ENCODE measurements around the gene PSMB7. TPM values are rescaled to one million over a fixed set of nuclear protein-coding genes. Genes with fewer than 3 reads are reported as not detected.

PSMB7 gene
- total RNA-seq, 1 donor from 2014 or later = 173 TPM

DNA sequence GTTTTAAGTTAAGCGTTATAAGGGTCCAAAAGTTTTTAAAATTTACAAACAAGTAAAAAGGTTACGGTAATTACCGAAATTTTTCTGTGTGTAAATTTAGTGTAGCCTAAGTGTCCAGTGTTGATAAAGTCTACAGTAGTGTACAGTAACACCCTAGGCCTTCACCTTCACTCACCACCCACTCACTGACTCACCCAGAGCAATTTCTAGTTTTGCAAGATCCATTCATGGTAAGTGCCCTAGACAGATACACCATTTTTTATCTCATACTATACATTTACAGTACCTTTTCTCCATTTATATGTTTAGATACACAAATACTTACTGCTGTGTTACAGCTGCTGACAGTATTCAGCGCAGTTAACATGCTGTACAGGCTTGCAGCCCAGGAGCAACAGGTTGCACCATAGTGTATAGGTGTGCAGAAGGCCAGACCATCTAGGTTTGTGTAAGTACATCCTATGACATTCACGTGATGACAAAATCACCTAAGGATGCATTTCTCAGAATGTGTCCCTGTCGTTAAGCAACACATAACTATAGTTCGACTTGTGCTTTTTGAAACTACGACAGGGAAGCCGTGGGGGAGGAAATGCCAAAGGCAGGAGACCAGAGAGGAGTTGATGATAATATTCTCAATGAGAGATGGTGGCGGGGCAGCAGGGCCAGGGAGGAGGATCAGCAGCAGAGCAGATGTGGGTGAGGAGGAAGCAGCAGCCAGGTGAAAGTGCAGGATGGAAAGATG is 48.6 kb downstream of the PSMB7 start:
- ATAC-seq = peak; percentile 32
- no peak for DNase-seq
- intact Hi-C loops (cut with micrococcal nuclease) = no loop called here

DNA sequence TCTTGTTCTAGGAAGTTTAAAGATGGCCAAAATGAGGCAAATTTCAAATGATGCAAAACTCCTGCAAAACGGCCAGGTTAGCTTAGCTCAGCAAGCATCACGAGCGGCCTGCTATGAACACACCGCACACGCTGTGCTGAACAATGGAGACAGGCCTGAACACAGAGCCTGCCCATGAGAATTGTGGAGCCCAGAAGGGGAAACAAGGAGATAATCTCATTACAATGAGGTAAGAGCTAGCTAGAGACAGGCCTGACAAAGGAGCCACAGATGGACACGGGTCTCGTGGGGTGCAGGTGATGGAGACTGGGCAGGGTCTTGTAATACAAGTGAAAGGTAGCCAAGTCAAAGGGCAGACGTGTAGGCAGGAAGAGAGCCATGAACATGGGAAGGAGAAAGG is 50.2 kb downstream of the PSMB7 start:
- ATAC-seq = no peak
- no peak for DNase-seq
- intact Hi-C loops (cut with micrococcal nuclease) = no loop called here

DNA sequence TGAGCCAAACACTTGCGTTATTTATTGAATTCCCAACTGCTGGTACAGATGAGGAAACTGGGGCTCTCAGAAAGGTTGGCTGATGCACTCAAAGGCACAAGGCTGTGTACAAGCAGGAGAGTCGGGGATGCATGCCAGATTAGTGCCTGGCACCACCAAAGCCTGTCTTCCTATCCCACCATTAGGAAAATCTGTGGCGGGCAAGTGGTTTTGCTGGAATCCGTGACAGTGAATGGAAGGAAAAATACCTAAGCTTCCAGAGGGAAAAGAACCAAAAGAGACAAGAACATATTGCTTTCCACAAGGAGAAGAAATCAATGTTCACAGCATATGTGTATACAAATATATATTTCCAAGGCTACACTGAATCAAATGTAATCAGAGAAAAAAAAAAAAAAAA is 51.1 kb downstream of the PSMB7 start:
- intact Hi-C loops (cut with micrococcal nuclease) = no loop called here
- no peak for ATAC-seq
- DNase-seq = no peak

DNA sequence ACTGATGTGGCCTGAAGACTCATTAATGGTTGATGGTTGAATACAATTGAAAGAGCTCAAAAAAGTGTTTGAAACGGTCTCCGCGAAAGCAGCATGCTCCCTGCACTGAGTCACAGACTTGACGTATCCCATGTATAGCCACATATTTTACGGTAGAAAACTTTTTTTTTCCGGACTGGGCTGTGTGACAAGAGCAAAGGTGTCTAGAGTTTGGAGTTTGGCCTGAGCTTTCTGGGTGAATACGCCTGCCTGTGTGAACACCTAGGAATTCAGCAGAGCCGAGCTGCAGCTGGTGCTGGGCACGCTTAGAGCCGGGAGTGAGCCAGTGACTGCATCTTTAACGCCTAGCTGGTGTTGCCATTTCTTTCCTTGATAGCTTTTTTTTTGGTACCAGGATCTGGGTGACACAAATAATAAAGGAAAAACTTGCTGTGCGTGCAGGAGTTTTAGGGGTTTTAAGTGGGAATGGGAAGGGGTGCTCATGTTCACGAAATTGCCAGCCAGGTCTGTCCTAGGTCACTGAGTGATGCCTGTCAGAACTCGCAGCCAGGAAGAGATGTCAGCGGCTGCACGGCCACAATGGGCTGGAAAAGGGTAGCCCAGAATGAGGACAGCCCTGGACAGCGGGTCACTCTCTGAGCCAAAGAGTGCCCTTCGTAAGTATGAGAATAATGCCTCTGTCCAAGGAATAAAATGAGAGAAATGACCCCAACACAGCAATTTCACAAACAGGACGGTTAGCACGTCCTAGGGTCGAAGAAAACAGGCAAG is 51.7 kb downstream of the PSMB7 start:
- ATAC-seq (no peak), DNase-seq (no peak)
- intact Hi-C loops (cut with micrococcal nuclease) = no loop called here

DNA sequence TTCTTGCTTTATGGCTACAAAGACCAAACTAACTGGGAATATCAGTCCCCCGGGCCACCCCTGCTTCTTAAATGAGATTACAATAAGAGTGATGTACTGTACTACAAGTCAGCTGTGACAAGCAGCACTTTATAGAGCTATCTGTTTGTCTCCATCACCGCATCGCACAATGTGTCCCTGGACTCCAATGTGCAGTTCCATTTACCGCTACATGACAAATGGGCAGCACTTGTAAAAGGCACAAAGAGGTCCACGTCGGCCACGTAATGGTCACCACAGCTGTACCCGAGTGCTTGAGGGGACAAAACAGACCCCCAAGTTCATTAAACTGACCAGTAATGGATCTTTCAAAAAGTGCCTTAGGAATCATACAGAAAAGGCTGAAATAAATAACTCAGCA is 54.1 kb downstream of the PSMB7 start:
- intact Hi-C loops (cut with micrococcal nuclease) = no loop called here
- ATAC-seq (no peak), DNase-seq (no peak)

DNA sequence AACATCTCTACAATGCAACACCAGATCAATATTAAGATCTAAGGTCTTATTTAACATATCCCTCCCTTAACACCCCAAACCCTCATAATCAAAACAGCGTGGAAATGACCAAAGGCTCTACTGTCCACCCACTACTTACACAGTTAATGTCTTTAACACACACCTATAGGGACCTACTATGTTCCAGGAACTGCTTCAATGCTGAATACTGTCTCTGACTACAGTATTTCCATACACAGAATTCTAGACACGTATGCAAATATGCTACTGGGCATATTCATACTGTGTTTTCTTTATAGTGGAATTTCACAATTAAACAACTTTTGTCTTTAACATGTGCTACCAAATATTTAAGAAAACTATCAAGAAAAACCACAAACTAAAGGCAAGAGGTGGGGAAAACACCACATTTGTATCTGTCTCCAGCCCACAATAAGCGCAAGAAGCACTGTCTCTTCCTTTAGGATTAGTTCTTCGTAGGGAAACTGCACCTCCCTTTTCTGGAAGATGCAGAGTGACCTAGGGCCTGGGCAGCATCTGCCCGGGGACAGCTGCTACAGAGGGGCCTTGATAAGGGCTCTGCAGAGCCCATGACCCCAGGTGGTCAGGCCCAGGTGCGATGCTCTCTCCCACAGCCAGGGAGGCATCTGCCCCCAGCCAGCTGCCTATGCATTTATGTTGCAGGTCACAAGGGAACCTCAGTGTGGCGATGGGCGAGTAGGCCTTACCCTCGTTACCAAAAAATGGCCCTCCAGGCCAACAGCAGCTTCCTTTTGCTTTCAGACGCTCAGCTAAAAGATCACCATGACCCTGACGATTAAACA is 55.2 kb downstream of the PSMB7 start:
- intact Hi-C loops (cut with micrococcal nuclease) = no loop called here
- ATAC-seq = no peak

DNA sequence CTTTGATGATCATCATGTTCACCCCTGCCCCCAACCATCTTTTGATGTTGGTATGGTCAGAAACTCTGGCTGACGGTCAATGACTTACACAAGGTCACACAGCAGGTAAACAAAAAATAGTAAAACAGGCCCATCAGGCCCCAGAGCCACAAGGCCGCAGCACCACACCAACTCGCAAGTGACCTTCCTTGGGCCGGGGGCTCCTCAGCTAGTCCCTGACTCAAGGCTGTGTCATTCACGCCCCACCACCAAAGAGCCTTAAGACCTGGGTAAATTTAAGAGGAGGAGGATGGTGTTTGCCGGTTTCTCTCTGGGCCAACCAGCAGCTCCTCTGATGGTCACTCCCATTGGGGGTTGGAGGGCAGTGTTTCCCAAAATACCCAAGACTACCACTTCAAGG is 55.8 kb downstream of the PSMB7 start:
- no peak for ATAC-seq
- DNase-seq = no peak
- intact Hi-C loops (cut with micrococcal nuclease) = no loop called here

More for the DNA sequence above, 55.2 kb downstream of the PSMB7 start:
- no peak for DNase-seq

DNA sequence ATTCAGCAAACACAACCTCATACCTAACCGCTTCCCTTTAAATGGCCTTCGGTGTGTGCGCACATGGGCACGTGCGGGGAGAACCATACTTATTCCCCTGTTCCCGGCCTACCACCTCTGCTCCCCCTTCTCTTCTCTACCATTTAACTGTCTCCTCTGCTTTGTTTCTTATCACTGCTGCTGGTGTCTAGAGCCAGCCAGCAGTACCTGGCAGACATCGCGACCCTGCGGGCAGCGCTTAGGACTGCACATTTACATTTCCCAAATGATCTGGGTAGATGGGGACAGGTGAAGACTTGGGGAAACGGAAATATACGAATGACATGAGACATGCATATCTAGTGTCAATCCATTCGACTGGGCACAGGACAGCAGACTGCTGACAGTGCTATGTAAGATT is 56.6 kb downstream of the PSMB7 start:
- intact Hi-C loops (cut with micrococcal nuclease) = no loop called here
- no peak for DNase-seq
- peak; percentile 56 for ATAC-seq

DNA sequence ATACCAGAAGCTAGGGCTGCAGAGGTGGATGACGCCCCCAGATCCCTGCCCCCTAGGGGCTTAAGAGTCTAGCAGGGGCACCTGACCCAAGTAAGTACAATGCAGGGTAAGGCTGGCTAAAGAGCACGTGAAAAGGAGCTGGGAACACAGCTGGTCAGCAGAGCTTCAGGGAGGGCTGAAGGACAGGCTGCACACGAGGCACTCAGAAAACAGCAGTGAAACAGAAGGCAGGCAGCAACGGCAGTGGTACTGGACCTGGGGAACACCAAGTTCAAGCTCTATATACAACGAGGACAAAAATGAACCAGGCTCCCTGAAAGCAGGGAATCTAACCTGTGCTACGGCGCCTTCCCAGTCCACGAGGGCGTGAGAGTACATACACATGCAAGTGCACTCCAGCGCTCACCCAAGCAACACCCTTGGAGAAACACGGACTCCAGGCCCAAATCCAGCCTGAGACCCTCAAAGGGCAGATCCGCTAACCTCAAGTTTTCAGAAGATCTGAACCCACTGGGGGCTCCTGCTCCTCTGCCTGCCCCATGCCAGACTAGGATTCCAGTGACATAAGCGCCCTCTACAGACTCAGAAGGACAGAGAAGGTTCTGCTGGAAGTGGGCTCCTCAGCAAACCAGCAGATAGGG is 57.4 kb downstream of the PSMB7 start:
- DNase-seq = no peak
- intact Hi-C loops (cut with micrococcal nuclease) = no loop called here
- peak; percentile 22 for ATAC-seq

DNA sequence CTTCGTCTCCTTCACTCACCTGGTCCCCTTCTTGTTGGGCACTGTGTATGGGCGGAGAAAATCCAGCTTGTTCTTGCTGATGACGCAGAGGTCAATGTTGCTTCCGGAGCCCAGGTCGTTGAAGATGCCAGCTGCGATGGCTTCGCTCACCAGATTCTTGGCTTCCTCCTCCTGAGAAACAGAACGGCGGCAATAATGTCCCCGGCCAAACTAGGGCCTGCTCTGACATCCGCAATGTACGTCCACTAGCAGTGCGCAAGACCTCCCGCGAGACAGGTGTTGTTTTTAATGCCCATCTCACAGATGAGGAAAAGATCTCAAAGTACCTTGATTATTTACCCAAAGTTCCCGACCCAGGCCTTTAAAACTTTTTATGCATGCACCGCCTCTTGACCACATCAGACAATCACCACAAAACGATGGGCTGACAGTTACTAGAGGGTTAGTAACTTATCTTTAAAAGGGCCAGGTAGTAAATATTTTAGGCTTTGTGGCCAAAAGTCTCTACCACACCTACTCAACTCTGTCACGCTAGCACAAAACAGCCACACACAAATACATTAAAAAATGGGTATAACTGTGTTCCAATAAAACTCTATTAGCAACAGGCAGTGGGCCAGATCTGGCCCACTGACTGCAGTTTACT is 58.4 kb downstream of the PSMB7 start:
- intact Hi-C loops (cut with micrococcal nuclease) = no loop called here
- ATAC-seq (no peak), DNase-seq (no peak)

DNA sequence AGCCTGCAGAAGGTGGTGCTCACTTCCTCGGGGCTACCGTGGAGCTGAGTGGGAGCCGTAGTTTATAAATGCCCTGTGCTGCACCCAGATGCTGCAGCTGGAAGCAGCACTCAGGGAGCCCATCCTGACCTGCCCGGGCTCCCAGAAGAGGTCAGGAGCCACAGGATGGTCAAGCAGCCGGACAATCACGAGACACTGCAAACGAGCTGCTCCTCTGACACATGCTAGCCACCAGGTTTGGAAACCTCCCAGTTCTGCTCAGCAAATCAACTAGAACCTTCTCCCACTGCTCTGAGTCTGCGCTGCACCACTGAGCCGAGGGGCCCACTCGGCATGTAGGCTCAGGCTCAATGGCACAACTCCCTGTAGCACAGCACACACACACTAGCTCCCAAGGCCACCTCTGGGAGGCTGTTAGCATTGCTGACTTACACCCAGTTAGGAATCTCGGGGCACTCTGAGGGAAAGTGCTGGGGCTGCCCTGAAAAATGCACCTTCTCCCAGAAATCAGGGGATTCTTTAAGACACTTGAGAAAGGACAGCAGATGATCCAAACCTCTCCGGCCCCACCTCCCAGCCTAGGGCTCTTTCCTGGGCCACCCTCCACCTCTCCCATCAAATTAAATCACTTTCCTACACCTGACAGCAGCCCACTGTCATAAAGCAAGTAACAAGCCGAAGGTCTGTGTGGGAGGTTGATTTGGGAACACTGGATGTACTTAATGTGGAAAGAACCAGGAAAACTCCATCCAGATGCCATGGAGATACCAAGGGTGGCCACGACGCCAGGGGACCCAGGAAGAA is 59.1 kb downstream of the PSMB7 start:
- no peak for ATAC-seq
- no peak for DNase-seq

DNA sequence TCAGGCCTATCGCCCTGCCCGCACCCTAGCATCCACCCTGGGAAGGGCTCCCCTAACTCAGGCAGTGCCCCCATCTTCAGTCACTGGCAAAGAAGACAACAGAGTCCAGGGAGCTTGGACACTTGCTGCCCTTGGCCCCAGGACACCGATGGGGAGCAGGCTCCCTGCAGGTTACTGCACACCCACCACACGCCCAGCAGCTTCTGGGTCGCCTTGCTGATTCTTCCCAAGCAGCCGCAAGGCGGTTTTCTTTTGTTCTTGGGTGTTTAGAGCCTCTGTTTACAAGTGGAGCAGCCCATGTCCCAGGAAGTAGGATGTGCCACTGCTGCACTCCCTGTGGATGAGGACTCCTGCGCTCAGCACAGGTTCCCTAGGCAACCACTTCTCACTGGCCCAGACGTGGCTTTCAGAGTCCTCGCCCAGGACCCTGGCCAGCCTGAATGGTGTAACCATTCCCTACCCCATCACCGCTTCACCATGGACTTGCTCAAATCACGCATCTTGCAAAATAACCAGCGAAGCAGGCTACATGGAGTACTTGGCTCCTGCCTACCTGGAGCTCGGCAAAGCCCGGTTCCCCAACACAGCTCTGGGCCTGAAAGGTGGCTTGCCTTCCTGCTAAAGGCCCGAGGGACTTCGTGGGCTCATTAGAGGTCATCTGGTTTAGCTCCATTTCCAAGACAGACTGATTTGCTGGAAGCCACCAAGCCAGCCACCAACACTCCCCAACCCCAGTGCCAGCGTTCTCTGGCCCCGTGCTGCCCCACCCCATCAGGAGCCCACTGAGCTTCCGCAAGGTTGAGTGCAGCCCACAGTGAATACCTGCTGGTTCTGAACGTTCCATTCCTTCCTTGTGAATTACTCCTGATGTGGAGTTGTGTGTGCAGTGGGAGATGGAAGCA is 60.0 kb downstream of the PSMB7 start:
- no peak for ATAC-seq
- no peak for DNase-seq
- intact Hi-C loops (cut with micrococcal nuclease) = no loop called here

More for the DNA sequence above, 59.1 kb downstream of the PSMB7 start:
- intact Hi-C loops (cut with micrococcal nuclease) = no loop called here

DNA sequence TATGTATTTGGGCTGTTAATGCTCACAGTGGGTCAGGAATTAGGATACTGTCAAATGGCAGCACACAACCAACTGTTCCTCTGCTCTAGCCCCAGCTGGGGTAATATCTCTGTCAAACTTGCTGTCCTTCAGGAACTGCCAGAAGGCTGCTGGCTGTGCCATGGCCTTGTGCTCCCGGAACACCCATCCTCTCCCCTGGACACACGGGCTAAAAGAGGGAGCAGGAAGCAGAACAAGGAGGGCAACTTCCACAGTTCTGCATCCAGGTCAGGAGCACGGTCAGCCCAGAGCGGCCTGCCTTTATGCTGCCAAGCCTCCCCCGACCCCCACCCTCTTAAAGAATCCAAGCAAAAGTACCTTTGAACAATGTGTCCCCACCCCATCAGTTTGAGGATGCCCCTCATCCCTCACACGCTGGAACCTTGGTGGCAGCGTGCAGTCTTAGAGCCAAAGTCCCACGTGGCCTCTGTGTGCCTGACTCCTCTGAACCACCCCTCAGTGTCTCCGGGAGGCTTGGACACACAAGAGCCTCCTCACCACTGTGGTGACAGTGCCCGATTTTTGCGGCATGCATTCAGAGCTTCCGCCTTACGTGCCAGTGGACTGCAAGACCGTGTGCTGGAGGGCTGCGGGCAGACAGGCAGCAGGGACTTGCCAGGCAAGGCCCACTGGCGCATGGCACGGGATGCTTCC is 60.8 kb downstream of the PSMB7 start:
- ATAC-seq = no peak
- intact Hi-C loops (cut with micrococcal nuclease) = no loop called here
- DNase-seq = no peak

DNA sequence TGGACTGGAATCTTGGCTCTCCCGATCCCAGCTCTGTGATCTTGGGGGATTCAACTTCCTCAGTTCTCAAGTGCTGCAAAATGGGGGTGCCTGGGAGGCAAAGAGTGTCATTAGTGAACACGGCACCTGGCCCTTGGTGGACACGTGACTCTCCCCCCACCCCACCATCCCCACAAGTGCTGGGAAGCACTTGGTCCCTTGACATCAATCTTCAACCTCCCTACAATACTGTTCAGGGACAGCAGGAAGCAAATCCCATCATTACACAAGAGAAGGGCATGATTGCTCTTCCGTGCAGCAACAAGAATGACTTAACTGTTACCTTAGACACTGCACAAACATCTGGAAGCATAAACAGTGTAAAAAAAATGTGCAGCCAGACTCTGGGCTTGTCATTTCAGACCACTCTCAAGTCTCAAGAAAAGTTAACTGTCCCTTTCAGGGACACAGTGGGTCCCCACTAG is 61.4 kb downstream of the PSMB7 start:
- ATAC-seq (no peak), DNase-seq (no peak)
- intact Hi-C loops (cut with micrococcal nuclease) = no loop called here

DNA sequence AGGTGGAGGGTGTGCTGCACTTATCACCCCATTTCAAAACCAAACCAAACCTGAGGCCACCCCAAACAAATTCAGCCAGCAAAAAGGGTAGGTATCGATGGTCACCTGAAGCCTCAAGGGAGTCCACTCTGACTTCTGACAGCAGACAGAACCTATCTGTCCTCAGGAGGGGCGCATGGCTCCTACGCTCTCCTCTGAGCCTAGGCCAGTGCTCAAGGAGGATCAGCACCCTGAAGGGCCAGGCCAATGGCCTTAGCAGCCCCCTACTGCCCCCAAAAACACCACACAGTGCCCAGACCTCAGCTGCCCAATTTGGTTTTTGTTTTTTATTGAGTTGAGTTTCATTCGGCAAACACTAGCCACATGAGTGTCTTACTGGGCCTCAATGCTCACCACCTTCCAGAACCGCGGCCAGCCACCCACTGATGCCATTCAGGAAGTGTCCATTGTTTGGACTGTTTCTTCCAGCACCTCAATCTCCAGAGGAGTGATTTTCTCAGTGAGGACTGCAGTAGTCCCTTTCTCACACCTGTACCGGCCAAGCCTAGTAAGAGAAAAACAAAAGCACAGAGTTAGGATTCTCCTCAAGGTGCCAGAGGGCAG is 62.0 kb downstream of the PSMB7 start:
- intact Hi-C loops (cut with micrococcal nuclease) = no loop called here
- ATAC-seq (no peak), DNase-seq (no peak)

DNA sequence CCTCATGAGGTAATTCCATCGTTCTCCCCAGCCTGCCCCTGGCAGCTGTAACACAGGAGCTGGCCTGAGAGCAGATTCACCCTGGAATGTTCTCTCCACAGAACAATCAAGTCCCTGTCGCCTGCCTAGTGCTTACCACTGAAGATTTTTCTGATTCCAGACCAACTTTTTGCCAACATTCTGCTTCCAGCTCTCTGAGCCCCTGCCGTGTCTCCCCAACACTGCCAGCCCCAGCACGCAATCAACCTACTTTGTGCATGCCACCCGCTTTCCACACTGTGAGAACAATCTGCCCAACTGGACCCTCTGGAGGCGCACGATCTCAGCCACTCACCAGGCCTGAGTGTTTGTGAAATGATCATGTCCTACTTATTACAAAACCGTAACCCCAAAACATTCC is 62.6 kb downstream of the PSMB7 start:
- no peak for DNase-seq
- intact Hi-C loops (cut with micrococcal nuclease) = no loop called here
- no peak for ATAC-seq
